ENCODE data around the gene SART1.
"Not testable (repeated sequence)": the region's sequence is repeated elsewhere in the genome, so short reads cannot be mapped to it uniquely, and the experiment has no call there.

The SART1 gene

DNA sequence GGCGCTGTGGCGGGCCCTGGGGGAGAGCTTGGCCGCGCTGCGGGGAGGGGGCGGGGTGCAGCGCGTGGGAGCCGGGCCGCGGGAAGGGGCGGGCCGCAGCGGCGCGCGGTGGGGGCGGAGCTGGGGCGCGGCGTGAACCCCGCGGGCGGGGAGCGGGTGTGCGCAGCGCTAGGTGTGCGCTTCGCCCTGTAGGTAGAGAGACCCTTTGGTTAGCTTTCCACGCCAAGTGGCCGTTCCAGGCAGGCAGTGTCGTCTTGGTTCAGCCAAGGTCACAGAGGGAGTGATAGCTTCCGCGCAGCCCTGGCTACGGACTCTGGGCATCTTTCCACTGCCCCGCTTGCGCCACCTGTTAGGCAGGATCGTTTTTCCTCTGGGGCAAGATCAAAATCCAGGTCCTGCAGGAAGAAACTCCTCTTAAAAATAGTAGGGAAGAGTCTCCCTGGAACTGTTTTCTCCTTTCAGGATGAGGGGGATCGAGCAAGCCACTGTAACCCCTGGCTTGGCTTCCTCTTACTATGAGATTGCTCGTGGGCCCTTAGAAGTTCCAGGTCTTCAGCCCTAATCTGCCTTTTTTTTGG lies 41.2 kb downstream of the SART1 start:
- DNase-seq = no peak

DNA sequence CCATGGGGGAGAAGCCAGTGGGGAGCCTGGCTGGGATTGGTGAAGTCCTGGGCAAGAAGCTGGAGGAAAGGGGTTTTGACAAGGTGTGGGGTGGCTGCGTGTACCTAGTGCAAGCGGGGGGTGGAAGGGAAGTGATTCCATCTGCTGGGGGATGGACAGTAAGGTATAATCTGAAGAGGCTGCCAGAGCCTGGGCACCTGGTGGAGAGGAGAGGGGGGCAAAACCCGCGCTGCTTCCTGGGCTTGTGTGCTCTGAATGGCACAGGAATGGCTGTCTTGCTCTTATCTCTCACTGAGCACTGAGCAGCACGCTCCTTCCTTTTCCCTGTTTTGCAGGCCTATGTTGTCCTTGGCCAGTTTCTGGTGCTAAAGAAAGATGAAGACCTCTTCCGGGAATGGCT lies 41.8 kb downstream of the SART1 start:
- DNase-seq = no peak

DNA sequence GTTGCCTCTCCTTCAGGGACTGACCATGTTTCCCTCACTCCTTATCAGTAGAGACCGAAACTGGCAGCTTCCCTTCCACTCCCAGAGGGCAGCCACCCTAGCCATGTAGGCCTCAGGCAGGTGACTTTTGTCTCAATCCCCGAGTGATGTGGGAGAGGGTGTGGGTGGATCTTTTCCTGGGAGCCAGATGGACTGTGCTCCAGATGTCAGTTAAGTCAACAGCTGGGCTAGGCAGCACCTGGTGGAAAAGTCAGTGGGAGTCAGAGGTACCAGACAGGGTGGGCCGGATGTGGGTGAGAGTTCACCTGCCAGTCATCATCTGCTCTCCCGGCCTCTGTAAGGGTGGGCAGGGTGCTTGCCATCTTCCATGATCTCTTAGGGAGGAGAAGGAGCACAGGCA lies 42.7 kb downstream of the SART1 start:
- no peak for DNase-seq

DNA sequence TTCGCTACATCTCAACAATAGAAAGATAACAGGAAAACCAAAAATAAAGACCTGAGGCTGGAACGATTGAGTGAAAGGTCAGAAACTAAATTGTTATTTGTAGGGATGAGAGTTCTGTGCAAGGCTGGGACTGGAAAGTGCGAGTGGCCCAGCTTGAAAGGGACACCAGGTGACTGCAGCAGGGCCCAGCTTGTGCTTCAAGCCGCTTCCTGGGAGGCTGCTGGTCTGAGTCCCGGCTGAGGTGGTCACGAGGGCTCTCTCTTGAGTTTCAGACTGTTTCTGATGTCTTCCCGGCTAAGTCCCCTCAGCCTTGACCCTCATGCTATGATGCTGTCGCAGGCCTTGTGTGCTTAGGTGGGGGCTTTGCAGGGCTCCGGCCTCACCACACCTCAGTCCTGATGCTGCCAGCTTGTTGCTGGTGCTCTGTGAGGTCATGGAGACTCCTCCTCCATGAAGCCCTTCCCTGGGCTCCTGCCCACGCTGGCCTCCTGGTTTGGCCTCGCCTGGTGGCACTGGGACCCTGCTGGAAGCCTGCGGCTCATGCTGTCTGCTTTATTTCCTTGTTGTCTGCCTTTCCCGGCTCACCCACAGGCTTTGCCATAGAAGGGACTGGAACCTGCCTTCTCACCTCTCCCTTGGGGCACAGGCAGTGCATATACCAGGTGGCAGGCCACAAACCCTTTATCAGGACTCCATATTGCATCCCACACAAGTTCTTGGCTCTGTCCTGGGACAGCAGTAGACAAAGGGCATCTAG lies 44.8 kb downstream of the SART1 start:
- DNase-seq = no peak

DNA sequence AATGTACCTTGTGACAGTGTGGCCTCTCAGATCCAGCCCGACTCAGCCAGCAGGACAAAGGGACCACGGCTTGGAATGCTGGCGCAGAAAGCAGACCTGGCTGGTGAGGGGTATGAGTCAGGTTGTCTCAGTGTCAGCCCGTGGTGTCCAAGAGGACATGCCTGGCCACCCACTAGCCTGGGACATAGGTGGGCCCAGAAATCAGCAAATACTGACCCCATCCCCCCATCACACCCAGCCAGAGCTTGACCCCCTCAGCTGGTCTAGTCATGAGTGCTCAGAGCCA lies 45.3 kb downstream of the SART1 start:
- no peak for DNase-seq

DNA sequence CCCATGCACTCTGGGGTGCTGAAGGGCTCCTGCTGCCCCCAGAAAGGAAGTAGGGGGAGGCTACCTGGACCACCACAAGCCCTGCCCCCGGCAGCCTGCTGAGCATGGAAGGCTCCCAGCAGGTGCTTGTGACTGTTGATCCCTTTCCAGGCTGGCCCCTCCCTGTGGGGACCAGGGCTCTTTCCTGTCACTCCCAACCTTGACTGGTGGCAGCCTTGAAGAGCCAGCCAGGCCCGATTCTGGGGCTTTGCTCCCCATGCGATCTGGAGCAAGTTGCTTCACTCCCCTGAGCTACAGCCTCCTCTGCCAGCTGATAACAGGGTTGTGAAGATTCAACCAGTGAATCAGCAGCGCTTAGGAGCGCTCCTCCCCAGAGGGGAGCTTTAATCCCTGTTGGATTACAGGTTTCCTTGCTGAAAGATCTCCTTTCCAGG lies 45.7 kb downstream of the SART1 start:
- no peak for DNase-seq

DNA sequence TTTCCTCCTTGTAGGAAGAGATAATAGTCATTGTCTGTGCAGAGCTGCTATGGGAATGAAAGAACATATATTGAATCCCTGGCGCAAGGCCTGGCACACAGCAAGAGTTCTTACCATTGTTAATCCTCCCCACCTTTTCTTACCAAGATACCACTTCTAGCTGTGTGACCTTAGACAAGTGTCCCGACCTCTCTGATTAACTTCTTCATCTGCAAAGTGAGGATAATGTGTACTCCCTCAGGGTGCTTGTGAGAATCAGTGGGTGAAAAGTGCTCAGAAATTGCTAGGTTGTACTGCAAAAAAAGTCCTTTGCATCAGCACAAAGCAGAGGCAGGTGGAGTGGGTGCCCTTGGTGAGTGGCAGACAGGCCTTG lies 46.5 kb downstream of the SART1 start:
- no peak for DNase-seq

DNA sequence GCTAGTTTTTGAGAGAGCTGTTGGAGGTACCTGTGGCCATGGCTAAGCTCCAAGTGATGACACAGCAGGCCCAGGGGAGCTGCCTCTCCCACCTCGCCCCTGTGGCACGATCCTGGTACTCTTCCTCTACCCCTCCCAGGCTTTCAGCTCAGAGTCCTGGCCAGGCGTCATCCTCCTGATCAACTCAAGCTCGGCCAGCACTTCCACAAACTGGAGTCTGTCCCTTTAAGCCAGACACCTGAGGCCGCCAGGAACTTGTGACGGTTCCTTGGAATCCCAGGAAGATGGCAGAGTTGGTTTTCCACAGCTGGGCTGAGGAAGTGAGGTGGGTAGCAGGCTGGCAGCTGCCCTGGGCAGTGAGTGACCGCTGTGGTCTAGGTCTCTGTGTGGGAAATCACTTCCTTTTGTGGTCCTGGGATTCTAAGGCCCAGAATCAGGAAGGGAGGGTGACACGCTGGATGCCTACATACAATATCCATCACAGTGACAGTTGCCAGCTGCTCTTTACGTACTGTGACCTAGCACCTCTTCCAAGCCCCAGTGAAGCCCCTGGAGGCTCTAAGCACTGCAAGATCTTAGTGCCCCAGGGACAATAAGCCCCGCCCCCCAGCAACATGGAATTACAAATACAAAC lies 47.1 kb downstream of the SART1 start:
- DNase-seq = no peak

DNA sequence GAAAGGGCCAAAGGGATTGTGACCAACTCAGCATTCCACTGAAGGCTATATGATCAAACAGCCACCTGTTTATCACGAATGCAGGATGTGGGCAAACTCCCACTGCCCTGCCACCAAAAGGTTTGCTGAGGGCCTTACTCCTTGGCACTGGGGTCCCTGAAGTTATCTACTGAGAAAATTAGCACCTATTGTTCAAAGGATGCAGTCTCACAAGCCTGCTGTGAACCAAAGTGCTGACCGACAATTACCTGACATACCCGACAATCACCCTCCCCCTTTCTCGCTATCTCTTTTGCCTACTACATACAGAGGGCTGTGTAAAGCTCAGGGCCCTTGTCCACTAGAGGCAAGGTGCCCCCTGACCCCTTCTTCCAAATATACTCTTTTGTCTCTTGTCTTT lies 48.5 kb downstream of the SART1 start:
- DNase-seq = not testable (repeated sequence)

DNA sequence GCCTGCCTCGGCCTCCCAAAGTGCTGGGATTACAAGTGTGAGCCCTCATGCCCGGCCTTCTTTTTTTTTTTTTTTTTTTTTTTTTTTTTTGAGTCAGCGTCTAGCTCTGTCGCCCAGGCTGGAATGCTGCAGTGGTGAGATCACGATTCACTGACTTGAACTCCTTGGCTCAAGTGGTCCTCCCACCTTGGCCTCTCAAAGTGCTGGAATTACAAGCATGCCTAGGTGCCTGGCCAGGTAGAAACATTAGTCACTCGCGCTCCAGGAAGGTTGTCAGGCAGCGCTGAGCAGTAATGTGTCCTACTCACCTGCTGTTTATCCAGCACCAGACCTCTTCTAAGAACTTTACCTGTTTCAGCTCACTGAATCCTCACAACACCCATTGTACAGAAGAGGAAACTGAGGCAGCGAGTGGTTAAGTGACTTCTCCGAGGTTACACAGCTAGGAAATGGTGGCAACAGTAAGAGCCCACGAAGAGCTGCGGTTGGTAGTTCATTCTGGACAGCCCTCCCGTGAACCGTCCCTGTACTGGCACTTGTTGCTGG lies 49.8 kb downstream of the SART1 start:
- no peak for DNase-seq

DNA sequence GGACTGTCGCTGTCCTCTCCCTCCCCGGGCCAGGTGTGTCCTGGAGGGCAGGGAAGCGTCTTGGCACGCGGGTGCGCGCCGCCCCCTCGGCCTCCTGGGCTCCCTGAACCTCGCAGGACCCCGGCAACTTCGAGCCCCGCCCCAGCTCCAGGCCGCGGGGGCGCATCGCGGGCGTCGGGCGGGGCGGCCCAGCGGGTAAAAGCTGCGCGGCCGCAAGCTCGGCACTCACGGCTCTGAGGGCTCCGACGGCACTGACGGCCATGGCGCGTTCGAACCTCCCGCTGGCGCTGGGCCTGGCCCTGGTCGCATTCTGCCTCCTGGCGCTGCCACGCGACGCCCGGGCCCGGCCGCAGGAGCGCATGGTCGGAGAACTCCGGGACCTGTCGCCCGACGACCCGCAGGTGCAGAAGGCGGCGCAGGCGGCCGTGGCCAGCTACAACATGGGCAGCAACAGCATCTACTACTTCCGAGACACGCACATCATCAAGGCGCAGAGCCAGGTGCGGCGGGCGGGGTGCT lies 50.3 kb downstream of the SART1 start, which contains the start of gene CST6:
TSS of gene CST6 (plus strand) at position 224 of the 519 bp plus-strand sequence. CDS start at position 261, 37 bp downstream.
- DNase-seq = no peak

DNA sequence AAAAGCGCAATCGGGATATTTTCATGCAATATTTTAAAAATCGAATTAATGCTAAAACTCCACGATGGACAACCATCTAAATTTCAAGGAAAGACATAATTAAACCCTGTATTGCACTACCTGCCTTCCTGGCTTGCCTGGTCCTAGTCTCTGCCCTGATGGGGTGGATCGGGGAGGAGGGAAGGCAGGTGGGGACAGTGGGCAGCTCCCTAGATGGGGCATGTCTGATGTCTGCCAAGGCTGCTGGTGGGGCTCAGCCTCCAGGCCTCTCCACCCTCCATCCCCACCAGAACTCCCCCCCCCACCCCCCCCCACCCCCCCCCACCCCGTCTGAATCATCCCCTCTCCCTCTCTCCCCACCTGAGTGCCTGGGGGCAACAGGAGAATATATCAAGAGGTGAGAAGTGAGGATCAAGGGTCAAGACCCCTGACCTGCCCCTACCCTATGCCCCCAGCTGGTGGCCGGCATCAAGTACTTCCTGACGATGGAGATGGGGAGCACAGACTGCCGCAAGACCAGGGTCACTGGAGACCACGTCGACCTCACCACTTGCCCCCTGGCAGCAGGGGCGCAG lies 50.9 kb downstream of the SART1 start:
- no peak for DNase-seq

DNA sequence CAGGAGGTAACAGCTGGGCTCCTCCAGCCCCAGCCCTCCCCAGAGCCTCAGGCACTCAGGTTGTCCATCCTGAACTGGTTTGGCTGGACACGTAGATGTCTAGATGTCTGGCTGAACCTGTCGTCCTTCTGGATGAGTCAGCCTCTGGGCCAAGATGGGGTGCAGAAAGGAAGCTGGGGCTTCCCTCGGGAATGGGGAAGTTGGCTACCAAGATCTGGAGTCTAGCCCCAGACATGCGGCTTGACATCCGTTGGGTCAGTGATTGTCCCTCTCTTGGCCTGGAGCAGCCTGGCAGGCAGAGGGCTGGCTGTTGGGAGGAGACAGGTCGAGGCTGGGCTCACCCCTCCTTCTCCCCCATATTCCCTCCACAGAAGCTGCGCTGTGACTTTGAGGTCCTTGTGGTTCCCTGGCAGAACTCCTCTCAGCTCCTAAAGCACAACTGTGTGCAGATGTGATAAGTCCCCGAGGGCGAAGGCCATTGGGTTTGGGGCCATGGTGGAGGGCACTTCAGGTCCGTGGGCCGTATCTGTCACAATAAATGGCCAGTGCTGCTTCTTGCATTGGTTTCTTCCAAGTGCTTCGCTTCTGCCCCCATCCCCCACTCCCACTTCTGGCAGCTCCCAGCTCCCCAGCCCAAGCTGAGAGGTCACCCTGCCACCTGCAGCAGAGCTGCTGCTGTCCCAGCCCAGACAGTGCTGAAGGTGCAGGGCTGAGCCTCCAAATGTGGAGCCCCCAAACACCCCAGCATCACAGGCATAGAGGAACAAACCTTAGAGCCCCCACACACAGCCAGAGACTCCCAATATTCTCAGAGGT lies 51.6 kb downstream of the SART1 start:
- DNase-seq = no peak

DNA sequence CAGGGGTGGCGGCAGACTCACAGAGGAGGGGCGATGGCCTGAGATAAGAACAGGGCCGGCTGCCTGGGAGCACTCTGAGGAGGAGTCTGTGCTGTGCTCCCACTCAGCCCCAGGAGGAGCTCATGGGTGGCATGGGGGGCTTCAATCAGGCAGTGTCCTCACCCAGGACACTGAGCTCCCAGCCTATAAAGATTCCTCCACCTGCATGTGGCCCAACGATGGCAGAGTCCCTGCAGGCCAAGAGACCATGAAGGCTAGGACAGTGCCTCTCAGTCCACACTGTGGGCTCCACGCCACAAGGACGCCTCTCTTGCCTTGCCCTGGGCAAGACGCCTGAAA lies 52.2 kb downstream of the SART1 start:
- no peak for DNase-seq

DNA sequence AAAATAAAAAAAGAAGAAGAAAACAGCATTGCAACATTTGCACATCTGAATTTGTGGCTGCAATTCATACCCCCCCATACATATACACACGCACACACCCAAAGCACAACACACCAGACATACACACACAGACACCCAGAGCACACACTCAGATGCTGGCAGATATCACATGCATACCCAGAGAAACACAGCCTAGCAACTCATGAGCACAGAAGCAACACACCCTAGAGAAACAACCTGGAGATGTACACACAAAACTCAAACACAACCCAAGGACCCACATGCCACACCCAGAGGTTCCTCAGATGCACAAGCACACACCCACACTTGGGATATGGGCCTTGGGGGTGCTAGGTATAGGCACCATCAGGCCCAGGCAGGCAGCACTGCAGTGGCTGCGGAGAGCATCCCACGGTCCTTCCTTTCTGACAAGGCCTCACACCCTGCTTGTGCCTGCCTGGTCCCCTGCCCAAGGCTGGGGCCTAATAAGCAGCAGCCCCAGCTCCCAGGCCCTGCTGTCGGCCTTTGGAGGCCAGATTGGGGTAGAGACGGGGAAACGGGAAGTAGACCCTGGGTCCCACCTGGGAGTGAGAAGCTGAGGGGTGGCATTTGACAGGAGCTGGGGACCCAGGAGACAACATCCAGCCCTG lies 53.4 kb downstream of the SART1 start:
- no peak for DNase-seq

DNA sequence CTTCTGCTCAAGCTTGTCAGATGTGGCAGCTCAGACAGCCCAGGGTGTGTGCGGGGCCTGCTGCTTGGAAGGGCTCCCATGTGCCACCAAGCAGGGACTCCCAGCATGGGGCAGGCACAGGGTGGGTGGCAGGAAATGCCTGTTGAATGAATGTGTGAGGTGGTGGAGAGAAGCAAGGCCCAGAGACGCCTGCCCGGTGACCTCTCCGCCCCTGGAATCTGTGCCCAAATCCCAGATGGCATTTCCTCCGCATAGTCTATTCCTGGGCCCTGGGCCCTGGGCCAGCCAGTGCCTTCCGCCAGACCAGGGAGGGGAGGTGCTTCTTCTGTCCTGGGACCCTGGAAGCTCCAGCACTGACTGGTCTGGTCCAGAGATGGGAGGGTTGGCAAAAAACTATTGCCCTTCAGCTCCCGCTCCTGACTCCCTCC lies 53.9 kb downstream of the SART1 start:
- no peak for DNase-seq

DNA sequence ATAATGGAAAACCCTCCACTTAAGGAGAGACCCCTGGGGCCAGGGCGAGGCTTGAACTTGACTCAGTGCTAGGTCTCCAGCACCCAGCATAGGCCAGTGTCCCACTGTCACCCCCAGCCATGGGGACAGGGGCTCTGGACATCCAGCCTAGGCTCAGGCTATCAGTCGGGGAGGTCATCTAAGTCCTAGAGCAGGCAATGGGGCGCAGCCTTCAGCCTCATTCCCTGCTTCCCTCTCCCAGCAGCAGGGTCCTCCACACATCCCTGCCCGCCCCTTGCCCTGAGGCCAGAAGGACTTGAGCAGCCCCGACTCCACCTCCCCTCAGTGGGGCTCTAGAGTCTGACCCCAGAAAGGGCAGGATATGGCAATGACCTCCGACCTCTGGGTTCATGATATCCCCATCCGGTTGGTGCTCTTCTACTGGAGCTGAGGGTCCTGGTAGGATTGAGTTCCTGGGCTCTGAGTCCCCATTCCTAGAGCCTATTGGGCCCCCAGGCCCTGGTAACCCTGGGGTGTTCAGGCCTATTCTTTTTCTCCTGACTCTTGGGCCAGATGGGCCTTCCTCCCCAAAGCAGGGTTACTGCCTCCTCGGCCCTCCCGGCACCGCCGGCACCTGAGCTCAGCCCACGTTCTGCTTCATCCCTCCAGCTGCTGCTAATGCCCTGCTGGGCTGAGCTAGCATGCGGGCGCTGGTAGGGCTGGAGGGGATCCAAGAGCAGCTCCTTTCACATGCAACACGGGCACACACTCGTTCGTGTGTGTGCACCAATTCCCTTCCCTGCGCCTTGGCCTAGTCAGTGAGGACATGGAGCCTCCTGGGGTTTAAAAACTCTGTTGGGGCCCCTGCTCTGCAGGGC lies 54.6 kb downstream of the SART1 start:
- no peak for DNase-seq

DNA sequence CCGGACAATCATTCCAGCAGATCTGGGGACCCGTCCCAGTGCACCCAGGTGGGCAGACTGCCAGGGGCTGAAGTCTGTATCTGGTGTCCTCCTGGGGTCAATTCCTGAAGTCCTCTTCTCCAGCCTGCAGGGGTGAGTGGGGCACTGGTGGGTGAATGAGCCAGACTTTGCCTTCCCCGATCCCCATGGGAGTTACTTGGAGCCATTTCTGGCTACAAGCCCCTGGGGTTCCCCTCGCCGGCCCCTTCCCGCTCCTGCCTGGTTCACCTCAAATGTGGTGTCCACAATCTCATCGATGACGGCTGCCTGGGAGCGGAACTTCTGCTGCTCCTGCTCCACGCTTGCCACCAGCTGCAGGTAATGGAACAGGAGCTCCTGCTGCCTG lies 55.3 kb downstream of the SART1 start:
- DNase-seq = no peak

DNA sequence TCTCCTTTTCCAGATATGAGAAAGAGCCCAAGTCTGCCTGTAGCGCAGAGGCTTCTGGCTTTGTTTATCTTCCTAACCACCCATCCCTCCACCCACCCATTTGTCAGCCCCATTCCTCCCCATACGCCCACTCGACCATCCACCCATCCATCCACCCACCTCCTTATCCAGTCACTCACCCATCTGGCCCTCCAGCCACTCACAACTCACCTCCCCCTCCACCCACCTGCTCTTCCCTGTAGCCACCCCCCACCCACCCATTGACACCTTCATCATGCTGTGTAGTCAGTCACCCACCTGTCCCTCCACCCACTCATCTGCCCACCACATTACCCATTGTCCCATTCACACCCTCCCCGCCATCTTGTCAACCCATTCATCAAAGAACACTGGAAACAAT lies 55.8 kb downstream of the SART1 start:
- DNase-seq = no peak

DNA sequence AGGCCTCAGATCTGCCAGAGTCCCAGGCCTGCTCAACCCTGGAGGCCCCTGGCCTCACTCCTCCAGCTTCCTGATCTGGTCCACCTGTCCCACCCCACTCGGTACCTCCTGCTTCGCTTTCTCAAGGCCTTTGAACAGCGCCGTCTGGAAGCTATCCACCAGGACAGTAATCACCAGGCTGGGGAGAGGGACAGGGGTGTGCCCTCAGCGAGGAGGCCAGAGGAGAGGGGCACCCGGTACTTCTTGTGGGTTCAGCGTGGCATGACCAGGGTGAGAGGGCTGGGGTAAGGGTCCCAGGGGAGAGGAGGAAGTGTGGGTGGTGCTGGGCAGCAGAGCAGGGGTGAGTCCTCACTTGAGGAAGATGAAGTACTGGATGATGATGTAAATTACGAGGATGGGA lies 58.7 kb downstream of the SART1 start:
- no peak for DNase-seq

DNA sequence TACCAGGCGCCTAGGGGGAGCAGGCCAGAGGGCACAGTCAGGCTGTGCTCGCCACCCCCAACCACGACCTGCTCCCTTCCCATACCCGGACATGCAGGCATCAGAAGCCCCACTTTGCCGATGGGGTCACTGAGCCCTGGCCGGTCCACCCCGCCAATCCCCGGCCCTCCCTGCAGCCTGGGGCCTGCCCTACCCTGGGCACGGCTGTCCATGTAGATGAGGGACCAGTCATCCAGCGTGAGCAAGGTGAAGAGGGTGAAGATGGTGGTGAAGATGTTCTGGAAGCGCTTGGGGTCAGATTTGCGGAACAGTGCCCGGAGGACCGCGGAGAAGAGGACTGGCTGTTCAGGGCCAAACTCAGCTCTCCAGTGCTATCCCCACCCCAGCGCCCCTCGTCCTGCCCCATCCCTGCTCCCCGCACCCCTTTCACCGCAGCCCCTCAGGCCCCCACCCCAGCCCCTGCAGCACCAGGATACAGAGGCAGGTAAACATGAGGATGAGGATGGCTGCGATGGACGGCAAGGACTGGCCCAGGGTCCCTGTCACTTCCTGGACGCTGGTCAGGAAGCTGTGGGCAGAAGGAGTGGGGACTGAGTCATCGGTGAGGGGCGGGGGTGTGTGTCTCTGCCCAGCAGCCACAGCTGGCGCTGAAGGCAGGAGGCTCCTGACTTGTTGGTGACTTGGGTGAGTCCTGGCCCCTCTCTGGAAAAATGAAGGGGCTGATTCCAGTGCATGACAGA lies 59.3 kb downstream of the SART1 start:
- DNase-seq = no peak

Data from NCI-H2171 (cell line).